ENCODE measurements around the gene CXCR5.

The CXCR5 gene

DNA sequence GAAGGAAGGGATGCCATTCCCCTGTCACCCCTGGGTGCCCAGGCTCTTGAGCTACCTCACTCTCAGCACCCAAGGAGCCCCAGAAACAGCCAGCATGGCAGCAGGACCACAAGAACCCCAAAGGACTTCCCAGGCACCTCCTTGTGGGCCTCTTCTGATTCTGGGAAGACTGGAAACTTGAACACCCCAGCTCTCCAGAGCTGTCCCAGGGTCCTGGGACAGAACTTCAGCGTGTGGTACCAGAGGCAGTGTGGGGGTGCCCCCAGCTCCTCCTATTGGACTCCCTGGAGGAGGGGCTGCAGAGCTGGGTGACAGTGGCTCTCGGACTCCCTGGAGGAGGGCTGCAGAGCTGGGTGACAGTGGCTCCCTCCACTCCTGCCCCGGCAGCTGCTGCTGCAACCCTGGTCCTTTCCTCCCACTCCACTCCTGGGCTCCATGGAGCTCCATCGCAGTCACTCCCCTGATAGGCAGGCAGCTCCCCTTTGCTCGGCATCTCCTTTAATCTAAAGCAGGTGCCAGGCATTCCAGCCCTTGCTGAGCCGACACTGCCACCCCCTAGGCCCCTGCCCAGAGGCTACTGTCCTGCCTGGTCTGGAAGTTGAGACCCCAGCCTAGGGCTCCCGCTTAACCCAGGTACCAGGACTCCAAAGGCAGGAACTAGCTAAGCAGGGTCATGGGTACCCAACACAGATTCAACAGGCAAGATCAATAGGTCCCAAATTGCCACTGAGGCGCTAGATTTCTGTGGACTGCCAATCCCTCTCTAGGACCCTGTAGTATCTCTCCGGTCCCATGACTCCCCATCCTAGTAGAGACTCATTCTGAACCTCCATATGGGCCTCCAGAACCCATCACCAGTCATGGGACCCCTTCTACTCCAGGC lies 39.3 kb downstream of the CXCR5 start:
- TF ChIP-seq TAF1 (IDR thresholded peaks at IDR 0.05; ENCODE audit: low read depth), result no peak
- no peak for TF ChIP-seq CREB1 (IDR thresholded peaks at IDR 0.05; ENCODE audit: low read depth)
- TF ChIP-seq TCF12 (IDR thresholded peaks at IDR 0.05; ENCODE audit: low read depth), result no peak
- TF ChIP-seq TEAD4 (IDR thresholded peaks at IDR 0.05), result no peak

DNA sequence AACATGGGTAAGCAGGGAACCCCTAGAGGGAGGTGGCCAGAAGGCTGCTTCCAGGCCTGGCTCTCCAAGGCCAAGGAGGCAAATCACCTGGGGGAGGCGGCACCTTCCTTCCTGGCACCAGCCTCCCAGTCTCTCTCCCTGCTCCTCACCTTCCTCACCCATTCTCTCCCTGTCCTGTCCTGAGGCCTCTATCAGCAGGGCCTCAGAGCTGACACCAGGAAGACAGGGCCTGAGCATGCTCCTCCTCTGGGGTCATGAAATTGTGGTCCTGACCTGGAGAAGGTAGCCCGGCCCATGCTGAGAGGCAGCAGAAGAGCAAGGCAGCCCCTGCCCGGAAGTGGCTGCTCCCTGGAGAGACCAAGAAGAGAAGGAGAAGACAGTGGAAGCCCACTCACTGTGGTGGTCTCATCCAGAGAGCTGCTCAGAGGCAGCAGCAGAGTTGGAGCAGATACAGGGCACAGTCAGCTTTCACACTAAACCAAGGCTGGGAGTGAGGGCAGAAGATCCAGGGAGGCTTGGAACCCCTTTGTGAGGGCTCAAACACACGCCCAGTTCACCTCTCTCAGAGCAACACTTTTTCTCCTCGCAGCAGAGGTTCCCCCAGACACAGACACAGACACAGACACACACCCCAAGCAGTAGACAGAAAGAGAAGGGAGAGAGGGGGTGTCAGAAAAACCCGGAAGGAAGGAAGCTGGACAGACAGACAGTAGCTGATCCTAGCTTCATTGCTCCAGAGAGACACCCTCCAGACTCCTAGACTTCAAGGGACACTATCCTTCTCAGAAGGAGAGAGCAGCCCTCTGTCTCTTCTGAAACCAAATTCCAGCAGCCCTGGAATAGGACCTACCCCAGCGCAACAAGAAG lies 40.3 kb downstream of the CXCR5 start:
- TF ChIP-seq TEAD4 (IDR thresholded peaks at IDR 0.05) (no peak), TCF12 (IDR thresholded peaks at IDR 0.05; ENCODE audit: low read depth) (no peak), NFIC (IDR thresholded peaks at IDR 0.05) (no peak), EP300 (IDR thresholded peaks at IDR 0.05; ENCODE audit: borderline replicate concordance) (no peak), YY1 (IDR thresholded peaks at IDR 0.05; ENCODE audit: low read depth) (no peak), ZBTB7A (IDR thresholded peaks at IDR 0.05; ENCODE audit: low read depth) (no peak), CREB1 (IDR thresholded peaks at IDR 0.05; ENCODE audit: low read depth) (no peak), CEBPB (IDR thresholded peaks at IDR 0.05) (no peak), RAD21 (IDR thresholded peaks at IDR 0.05; ENCODE audit: low read depth) (no peak), EGR1 (IDR thresholded peaks at IDR 0.05) (no peak), FOXM1 (IDR thresholded peaks at IDR 0.05; ENCODE audit: borderline replicate concordance, low read depth) (no peak), TAF1 (IDR thresholded peaks at IDR 0.05; ENCODE audit: low read depth) (no peak)
- TF ChIP-seq, protein P1, sequence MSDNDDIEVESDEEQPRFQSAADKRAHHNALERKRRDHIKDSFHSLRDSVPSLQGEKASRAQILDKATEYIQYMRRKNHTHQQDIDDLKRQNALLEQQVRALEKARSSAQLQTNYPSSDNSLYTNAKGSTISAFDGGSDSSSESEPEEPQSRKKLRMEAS (IDR thresholded peaks at IDR 0.05), result no peak
- TF ChIP-seq, protein P2, sequence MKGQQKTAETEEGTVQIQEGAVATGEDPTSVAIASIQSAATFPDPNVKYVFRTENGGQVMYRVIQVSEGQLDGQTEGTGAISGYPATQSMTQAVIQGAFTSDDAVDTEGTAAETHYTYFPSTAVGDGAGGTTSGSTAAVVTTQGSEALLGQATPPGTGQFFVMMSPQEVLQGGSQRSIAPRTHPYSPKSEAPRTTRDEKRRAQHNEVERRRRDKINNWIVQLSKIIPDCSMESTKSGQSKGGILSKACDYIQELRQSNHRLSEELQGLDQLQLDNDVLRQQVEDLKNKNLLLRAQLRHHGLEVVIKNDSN (IDR thresholded peaks at IDR 0.05), result no peak
- TF ChIP-seq, protein P3, sequence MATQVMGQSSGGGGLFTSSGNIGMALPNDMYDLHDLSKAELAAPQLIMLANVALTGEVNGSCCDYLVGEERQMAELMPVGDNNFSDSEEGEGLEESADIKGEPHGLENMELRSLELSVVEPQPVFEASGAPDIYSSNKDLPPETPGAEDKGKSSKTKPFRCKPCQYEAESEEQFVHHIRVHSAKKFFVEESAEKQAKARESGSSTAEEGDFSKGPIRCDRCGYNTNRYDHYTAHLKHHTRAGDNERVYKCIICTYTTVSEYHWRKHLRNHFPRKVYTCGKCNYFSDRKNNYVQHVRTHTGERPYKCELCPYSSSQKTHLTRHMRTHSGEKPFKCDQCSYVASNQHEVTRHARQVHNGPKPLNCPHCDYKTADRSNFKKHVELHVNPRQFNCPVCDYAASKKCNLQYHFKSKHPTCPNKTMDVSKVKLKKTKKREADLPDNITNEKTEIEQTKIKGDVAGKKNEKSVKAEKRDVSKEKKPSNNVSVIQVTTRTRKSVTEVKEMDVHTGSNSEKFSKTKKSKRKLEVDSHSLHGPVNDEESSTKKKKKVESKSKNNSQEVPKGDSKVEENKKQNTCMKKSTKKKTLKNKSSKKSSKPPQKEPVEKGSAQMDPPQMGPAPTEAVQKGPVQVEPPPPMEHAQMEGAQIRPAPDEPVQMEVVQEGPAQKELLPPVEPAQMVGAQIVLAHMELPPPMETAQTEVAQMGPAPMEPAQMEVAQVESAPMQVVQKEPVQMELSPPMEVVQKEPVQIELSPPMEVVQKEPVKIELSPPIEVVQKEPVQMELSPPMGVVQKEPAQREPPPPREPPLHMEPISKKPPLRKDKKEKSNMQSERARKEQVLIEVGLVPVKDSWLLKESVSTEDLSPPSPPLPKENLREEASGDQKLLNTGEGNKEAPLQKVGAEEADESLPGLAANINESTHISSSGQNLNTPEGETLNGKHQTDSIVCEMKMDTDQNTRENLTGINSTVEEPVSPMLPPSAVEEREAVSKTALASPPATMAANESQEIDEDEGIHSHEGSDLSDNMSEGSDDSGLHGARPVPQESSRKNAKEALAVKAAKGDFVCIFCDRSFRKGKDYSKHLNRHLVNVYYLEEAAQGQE (IDR thresholded peaks at IDR 0.05; ENCODE audit: low read depth), result no peak

DNA sequence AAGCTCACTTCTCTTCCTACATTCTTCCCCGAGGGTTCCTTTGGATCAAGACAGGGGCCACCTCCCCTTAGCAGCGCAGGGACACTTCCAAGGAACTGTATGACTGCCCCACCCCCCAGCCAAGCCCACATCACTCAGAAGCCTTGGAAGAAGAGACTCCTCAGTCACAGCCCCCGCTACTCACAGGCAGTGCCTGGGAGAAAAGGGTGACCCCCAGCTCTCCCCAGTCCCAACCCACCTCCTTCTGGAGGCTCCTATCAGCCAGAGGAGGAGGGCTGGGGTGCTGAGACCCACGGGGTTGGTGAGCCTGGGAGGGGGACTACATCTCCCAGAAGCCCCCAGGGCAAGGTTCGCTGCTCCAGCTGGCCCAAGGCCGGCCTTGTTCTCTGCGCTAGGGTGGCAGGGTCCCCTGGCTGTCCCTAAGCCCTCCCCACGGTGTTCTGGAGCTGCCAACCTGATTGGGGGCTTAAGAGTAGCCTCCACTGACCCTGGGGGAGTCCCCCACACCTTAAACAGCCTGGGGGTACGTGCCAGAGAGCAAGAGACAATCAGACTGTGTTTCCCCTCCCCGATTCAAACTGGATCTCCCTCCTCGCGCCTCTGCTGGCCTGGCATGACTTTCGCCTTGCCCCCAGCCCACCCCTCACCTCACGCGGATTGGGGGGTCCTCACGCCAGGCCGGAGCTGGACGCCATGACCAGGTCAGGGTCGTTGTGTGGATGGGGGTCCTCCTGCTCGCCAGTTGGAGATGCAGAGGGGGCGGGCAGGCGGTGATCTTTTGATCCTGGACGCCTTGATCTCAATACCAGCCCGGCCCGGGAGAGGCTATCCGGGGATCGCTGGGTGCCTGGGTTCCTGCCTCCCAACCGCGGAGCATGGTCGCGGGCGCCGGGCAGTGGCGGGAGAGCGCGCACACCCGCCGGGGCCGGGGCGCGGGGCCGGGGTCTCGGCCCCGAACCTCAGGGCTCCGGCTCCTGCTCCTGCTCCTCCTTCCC lies 41.2 kb downstream of the CXCR5 start:
- TF ChIP-seq CEBPB (IDR thresholded peaks at IDR 0.05) (no peak), ZBTB7A (IDR thresholded peaks at IDR 0.05; ENCODE audit: low read depth) (peak; percentile 48; the same call in 1 of the 2 replicates)

DNA sequence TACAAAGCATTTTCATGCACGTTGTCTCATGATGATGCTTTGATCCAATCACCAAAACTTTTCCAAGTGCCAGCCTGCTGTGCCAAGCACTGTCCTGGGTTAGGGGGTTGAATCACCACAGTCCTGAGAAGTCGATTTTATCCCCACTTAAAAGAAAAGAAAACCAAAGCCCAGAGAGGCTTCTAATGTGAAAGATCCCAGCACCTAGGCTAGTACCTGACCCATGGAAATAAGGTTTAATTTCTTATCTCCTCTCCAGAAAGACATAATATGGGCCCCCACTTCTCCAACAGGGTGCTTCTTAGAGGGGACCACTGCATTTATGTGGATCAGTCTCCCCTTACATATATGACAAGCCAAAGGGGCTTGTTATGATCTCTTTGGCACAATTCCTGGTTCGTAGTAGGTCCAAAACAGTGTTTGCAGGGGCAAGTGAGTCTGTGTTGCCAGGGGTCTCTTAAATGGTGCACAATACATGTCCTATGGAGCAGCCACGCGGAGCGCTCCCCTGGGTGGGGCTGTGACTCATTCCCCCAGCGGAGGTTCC lies 43.9 kb downstream of the CXCR5 start:
- TF ChIP-seq, protein P1 (IDR thresholded peaks at IDR 0.05), result no peak
- TF ChIP-seq ZBTB7A (IDR thresholded peaks at IDR 0.05; ENCODE audit: low read depth), result peak; percentile 74; the same call in 1 of the 2 replicates

DNA sequence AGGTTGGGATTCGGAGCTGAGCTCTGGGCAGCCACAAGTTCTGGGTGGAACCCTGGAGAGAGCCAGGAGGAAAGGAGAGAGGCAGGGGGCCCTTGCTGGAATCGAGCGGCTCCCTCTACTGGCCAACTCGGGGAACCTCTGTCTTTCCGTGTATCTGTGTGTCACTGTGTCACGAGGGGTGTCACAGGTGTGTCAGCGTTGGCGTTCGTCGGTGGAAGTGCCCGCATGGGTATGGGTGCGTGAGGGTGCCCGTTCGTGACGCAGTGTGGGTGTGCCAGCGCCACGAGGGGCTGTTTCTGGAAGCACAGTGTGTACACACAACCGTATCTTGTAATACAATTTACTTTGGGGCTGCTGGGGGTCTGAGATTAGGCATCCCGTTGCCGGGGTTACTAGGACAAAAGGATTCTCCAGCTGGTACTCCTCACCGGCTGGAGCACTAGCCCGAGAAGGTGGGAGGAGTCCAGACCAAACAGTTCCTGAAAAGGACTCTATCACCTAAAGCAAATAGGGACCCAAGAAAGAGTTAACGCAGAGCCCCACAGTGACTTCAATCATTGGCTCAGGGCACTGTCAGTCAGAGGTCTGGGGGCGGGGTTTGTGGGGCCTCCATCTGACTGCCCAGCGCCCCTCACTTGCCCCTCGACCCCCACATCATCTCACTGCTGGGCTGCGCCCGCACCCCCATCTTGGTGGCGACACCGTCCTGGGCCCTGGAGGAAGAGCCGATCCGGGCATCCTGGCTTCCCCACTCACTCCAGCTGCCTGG lies 44.6 kb downstream of the CXCR5 start:
- TF ChIP-seq ZBTB7A (IDR thresholded peaks at IDR 0.05; ENCODE audit: low read depth) (peak; percentile 77), TEAD4 (IDR thresholded peaks at IDR 0.05) (no peak; the same call in 1 of the 2 replicates), EP300 (IDR thresholded peaks at IDR 0.05; ENCODE audit: borderline replicate concordance) (0 out of 2 replicates have a peak, but pooled peaks have one; percentile 41), TCF12 (IDR thresholded peaks at IDR 0.05; ENCODE audit: low read depth) (0 out of 2 replicates have a peak, but pooled peaks have one; percentile 63), YY1 (IDR thresholded peaks at IDR 0.05; ENCODE audit: low read depth) (peak; percentile 29; the same call in 1 of the 2 replicates), NFIC (IDR thresholded peaks at IDR 0.05) (peak; percentile 46), FOXM1 (IDR thresholded peaks at IDR 0.05; ENCODE audit: borderline replicate concordance, low read depth) (peak; percentile 32; the same call in 1 of the 2 replicates), CREB1 (IDR thresholded peaks at IDR 0.05; ENCODE audit: low read depth) (no peak), RAD21 (IDR thresholded peaks at IDR 0.05; ENCODE audit: low read depth) (peak; percentile 93), TAF1 (IDR thresholded peaks at IDR 0.05; ENCODE audit: low read depth) (peak; percentile 43; the same call in 1 of the 2 replicates)
- TF ChIP-seq, protein P3 (IDR thresholded peaks at IDR 0.05; ENCODE audit: low read depth), result no peak
- TF ChIP-seq, protein P1 (IDR thresholded peaks at IDR 0.05), result peak; percentile 58
- TF ChIP-seq, protein P2 (IDR thresholded peaks at IDR 0.05), result peak; percentile 75

All from Ishikawa (cell line).